H1 (cell line): ENCODE results near the gene CDC27. TPM values are rescaled to one million over a fixed set of nuclear protein-coding genes. Genes with fewer than 3 reads are reported as not detected.
"Not testable (repeated sequence)": the region's sequence is repeated elsewhere in the genome, so short reads cannot be mapped to it uniquely, and the experiment has no call there.

Experiments used
- CTCF ChIA-PET: fragments of 300-600 bp; sonication (Branson Sonifier 250); formaldehyde crosslinking; loops from one replicate; lab custom pipeline; 2021; ENCODE audit not compliant: partially characterized antibody; lab: Charles Lee
- POLR2A ChIA-PET: fragments of 300-600 bp; sonication (Branson Sonifier 250); formaldehyde crosslinking; loops from one replicate; lab custom pipeline; 2021; ENCODE audit warnings: inconsistent platforms; ENCODE audit not compliant: partially characterized antibody; lab: Charles Lee
- DNase-seq, 2 experiments: peaks; one replicate each; pipeline versions ENCODE4 v3.0.0 to v3.0.0-alpha.2; 2010 to 2022; ENCODE audit warnings: low spot score in 2 of 2, low read depth in 1 of 2, mixed read lengths in 1 of 2
- FAIRE-seq: peaks from 2 replicates; lab custom pipeline; 2011; peaks lifted over from hg19 to GRCh38; lab: Jason Lieb, UNC
- H2AFZ ChIP-seq: 2 replicates; pipeline ENCODE4 v1.8.1; 2012; ENCODE audit warnings: low read length, inconsistent platforms
- H2AK5ac ChIP-seq: 2 replicates; pipeline ENCODE4 v1.6.1; 2013; ENCODE audit warnings: low read depth, low read length
- H2BK120ac ChIP-seq: replicated peaks from 2 replicates; pipeline ENCODE3; 2013; ENCODE audit warnings: low read depth, low read length, inconsistent platforms
- H2BK12ac ChIP-seq: 2 replicates; pipeline ENCODE4 v1.6.1; 2013; ENCODE audit warnings: low read depth, low read length
- H2BK15ac ChIP-seq: 2 replicates; pipeline ENCODE4 v1.6.1; 2013; ENCODE audit warnings: low read length
- H2BK20ac ChIP-seq: 2 replicates; pipeline ENCODE4 v1.6.1; 2013; ENCODE audit warnings: low read length
- H2BK5ac ChIP-seq: 2 replicates; pipeline ENCODE4 v1.6.1; 2013; ENCODE audit warnings: low read depth, low read length
- H3K14ac ChIP-seq: 2 replicates; pipeline ENCODE4 v1.6.1; 2013; ENCODE audit warnings: inconsistent platforms; ENCODE audit not compliant: insufficient read length
- H3K18ac ChIP-seq: 2 replicates; pipeline ENCODE4 v1.6.1; 2013; ENCODE audit warnings: low read length; ENCODE audit errors: extremely low read depth
- H3K23ac ChIP-seq: 2 replicates; pipeline ENCODE4 v1.6.1; 2013; ENCODE audit warnings: inconsistent platforms; ENCODE audit not compliant: insufficient read length
- H3K23me2 ChIP-seq: 2 replicates; pipeline ENCODE4 v1.6.1; 2013; ENCODE audit warnings: low read depth, low read length
- H3K27ac ChIP-seq: 2 replicates; pipeline ENCODE4 v1.6.1; 2011; ENCODE audit warnings: low read depth, low read length, inconsistent platforms
- H3K27me3 ChIP-seq, 4 experiments: replicated peaks in 1 of 4; 1 replicate in 1 of 4; 2 replicates in 3 of 4; pipeline versions ENCODE4 v1.6.1 to v1.8.1; 2011 to 2013; ENCODE audit warnings: low read length in 3 of 4, mild to moderate bottlenecking in 3 of 4, inconsistent platforms in 2 of 4, mixed read lengths in 2 of 4, moderate library complexity in 1 of 4; ENCODE audit not compliant: control insufficient read depth in 3 of 4, insufficient read depth in 3 of 4; ENCODE audit errors: extremely low read depth in 1 of 4
- H3K36me3 ChIP-seq, 4 experiments: 2 replicates each; pipeline versions ENCODE4 v1.6.1 to v1.8.1; 2011 to 2013; ENCODE audit warnings: mild to moderate bottlenecking in 4 of 4, low read length in 3 of 4, moderate library complexity in 2 of 4, control low read depth in 1 of 4, inconsistent platforms in 1 of 4; ENCODE audit not compliant: insufficient read depth in 4 of 4, control insufficient read depth in 2 of 4
- H3K4ac ChIP-seq: replicated peaks from 2 replicates; pipeline ENCODE3; 2013; ENCODE audit warnings: low read length, low read depth, mixed read lengths, inconsistent platforms; ENCODE audit not compliant: insufficient read length
- H3K4me1 ChIP-seq, 4 experiments: replicated peaks in 1 of 4; 1 replicate in 1 of 4; 2 replicates in 3 of 4; pipeline versions ENCODE4 v1.6.1 to v1.8.1; 2011 to 2013; ENCODE audit warnings: low read length in 3 of 4, inconsistent platforms in 2 of 4, mixed read lengths in 1 of 4; ENCODE audit not compliant: insufficient read depth in 4 of 4, control insufficient read depth in 3 of 4
- H3K4me2 ChIP-seq, 2 experiments: 2 replicates each; pipeline versions ENCODE4 v1.6.1 to v1.8.1; 2011 to 2013; ENCODE audit warnings: low read depth in 2 of 2, low read length in 2 of 2, control low read depth in 1 of 2, inconsistent platforms in 1 of 2, mild to moderate bottlenecking in 1 of 2; ENCODE audit not compliant: insufficient read depth in 1 of 2
- H3K4me3 ChIP-seq, 4 experiments: fragments of 200-600, 300-600 bp in 1 of 4; sonication (generic), shearing (Covaris generic), sonication (Bioruptor Twin) in 1 of 4; 2 replicates each; pipeline versions ENCODE4 v1.5.1 to v1.8.1; 2011 to 2016; ENCODE audit warnings: low read length in 4 of 4, low read depth in 3 of 4, control low read depth in 2 of 4, inconsistent platforms in 2 of 4, mild to moderate bottlenecking in 2 of 4, mixed read lengths in 1 of 4, moderate library complexity in 1 of 4; ENCODE audit not compliant: insufficient read depth in 2 of 4; ENCODE audit errors: extremely low read depth in 1 of 4
- H3K56ac ChIP-seq: replicated peaks from 2 replicates; pipeline ENCODE3; 2013; ENCODE audit warnings: low read depth, mild to moderate bottlenecking, mixed read lengths, low read length, inconsistent platforms; ENCODE audit not compliant: insufficient read length
- H3K79me1 ChIP-seq: 2 replicates; pipeline ENCODE4 v1.6.1; 2013; ENCODE audit warnings: low read depth, low read length, control low read depth
- H3K79me2 ChIP-seq, 2 experiments: 2 replicates each; pipeline versions ENCODE4 v1.6.1 to v1.8.1; 2012 to 2013; ENCODE audit warnings: low read length in 2 of 2, mild to moderate bottlenecking in 2 of 2, inconsistent platforms in 1 of 2; ENCODE audit not compliant: insufficient read depth in 2 of 2, control insufficient read depth in 1 of 2
- H3K9ac ChIP-seq, 4 experiments: replicated peaks in 1 of 4; 1 replicate in 1 of 4; 2 replicates in 3 of 4; pipeline versions ENCODE4 v1.6.1 to v1.8.1; 2011 to 2013; ENCODE audit warnings: low read depth in 3 of 4, low read length in 3 of 4, control low read depth in 2 of 4, mild to moderate bottlenecking in 2 of 4, moderate library complexity in 2 of 4, inconsistent platforms in 1 of 4; ENCODE audit errors: extremely low read depth in 1 of 4
- H3K9me3 ChIP-seq, 2 experiments: 2 replicates each; pipeline versions ENCODE4 v1.6.1 to v1.8.1; 2012 to 2013; ENCODE audit warnings: mild to moderate bottlenecking in 2 of 2, moderate library complexity in 2 of 2, control low read depth in 1 of 2, inconsistent platforms in 1 of 2, low read depth in 1 of 2, low read length in 1 of 2, mixed read lengths in 1 of 2; ENCODE audit not compliant: insufficient read depth in 2 of 2
- H4K20me1 ChIP-seq, 2 experiments: replicated peaks in 1 of 2; 2 replicates each; pipeline versions ENCODE3 to v1.8.1; 2011 to 2013; ENCODE audit warnings: inconsistent platforms in 2 of 2, low read length in 2 of 2, mild to moderate bottlenecking in 1 of 2; ENCODE audit not compliant: insufficient read depth in 2 of 2, control insufficient read depth in 1 of 2
- H4K5ac ChIP-seq: 2 replicates; pipeline ENCODE4 v1.6.1; 2013; ENCODE audit warnings: low read length, low read depth, mixed read lengths, inconsistent platforms; ENCODE audit not compliant: insufficient read length
- H4K8ac ChIP-seq: 2 replicates; pipeline ENCODE4 v1.8.0; 2013; ENCODE audit warnings: mild to moderate bottlenecking, moderate library complexity, low read length, inconsistent platforms; ENCODE audit not compliant: insufficient read depth; ENCODE audit errors: extremely low read depth
- H4K91ac ChIP-seq: replicated peaks from 2 replicates; pipeline ENCODE3; 2013; ENCODE audit warnings: low read length, mixed read lengths, inconsistent platforms; ENCODE audit not compliant: insufficient read length
- RNF2 ChIP-seq: fragments of 200-900, 300-1000 bp; sonication (generic); IDR thresholded peaks from 2 replicates; pipeline ENCODE4 v1.7.1; 2016; ENCODE audit warnings: borderline replicate concordance, low read depth, mild to moderate bottlenecking, antibody characterized with exemption, low read length; ENCODE audit not compliant: poor library complexity, severe bottlenecking; ENCODE audit errors: missing control alignments
- SAP30 ChIP-seq: fragments of 300-600 bp; sonication (generic); IDR thresholded peaks from 2 replicates; pipeline ENCODE4 v1.7.1; 2012; ENCODE audit warnings: low read length, moderate library complexity, mild to moderate bottlenecking, inconsistent platforms; ENCODE audit not compliant: insufficient read depth, insufficient replicate concordance
- WGBS, 2 experiments: shearing (Covaris generic) in 1 of 2; methylation state at CpG; one replicate each; pipeline versions ENCODE4 v1.1.6 to v1.1.7; 2013 to 2015; ENCODE audit warnings: low lambda C conversion rate in 2 of 2, mixed read lengths in 2 of 2, inconsistent platforms in 1 of 2, low coverage in 1 of 2, missing lambda C conversion rate in 1 of 2; ENCODE audit not compliant: insufficient replicate concordance in 2 of 2, insufficient coverage in 1 of 2, insufficient read length in 1 of 2; ENCODE audit errors: extremely low coverage in 1 of 2, missing lambda C conversion rate in 1 of 2; 5-methylcytosine and 5-hydroxymethylcytosine counted together
- polyA plus RNA-seq, 7 experiments: library from polyadenylated mRNA; depleted of rRNA in 3 of 7; stranded (reverse) in 5 of 7; unstranded in 2 of 7; fragments of >200 nt in 5 of 7; fragments of 200-250 nt in 2 of 7; gene quantifications; 1 replicate in 5 of 7; 2 replicates in 1 of 7; 4 replicates in 1 of 7; pipeline versions ENCODE4 v1.2.1 to v1.2.3, GENCODE V29; 2011 to 2013; ENCODE audit warnings: missing spikeins in 2 of 7, mixed read lengths in 2 of 7
- total RNA-seq: library from RNA; stranded (reverse); fragmentation: NEBNext Ultra II Directional; extraction: Animal tissue kit (Norgen Biotek cat#: 25700); gene quantifications from 2 replicates; pipeline ENCODE4 v1.2.1, GENCODE V29; 2021

The CDC27 gene
- total and polyA plus RNA-seq, 2 of the 8 experiments (the other 6 are each of a cell fraction or from before 2014, with no cell fraction given), result 41.9 to 87.5 TPM

DNA sequence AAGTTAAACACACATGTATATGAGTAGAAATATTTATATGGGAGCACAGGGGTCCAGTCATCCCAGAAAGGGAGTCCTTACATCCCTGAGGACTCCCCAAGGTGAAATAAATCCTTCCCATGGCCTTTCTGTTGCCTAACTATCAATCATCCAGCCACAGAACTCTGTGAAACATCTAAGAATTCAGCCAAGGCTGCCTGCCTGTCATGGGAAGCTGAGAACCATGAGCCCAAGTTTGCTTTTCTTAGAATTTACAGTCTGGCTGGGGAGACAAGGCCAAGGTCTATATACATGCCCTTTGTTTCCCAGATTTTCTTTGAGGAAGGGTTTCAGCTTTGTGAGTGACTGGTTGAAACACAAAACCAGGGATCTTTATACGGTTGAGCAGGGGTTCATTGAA lies 35.9 kb upstream of the CDC27 start (continued):
- TF ChIP-seq SAP30 (no peak), RNF2 (no peak)
- TF ChIP-seq, all 59 proteins: peak for 0

DNA sequence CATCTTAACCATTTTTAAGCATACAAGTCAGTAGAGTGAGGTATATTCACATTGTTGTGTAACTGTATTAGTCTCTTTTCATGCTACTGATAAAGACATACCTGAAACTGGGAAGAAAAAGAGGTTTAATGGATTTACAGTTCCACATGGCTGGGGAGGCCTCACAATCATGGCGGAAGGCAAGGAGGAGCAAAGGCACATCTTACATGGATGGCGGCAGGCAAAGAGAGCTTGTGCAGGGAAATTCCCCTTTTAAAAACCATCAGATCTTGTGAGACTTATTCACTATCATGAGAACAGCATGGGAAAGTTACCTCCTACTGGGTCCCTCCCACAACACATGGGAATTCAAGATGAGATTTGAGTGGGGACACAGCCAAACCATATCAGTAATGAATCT lies 35.0 kb upstream of the CDC27 start:
- H3K18ac ChIP-seq, H3K79me1 ChIP-seq, H2BK15ac ChIP-seq, H3K4ac ChIP-seq, H3K27me3 ChIP-seq, H4K91ac ChIP-seq, H2BK12ac ChIP-seq, FAIRE-seq, H3K4me3 ChIP-seq, H2BK5ac ChIP-seq, H2AK5ac ChIP-seq, H4K8ac ChIP-seq, H3K23me2 ChIP-seq, H3K4me2 ChIP-seq, H2BK120ac ChIP-seq, H3K27ac ChIP-seq, POLR2A ChIA-PET, H3K4me1 ChIP-seq, H3K9ac ChIP-seq, H2BK20ac ChIP-seq, H4K5ac ChIP-seq, H3K14ac ChIP-seq, H4K20me1 ChIP-seq, H3K36me3 ChIP-seq, H3K23ac ChIP-seq, H2AFZ ChIP-seq, H3K79me2 ChIP-seq, H3K56ac ChIP-seq, DNase-seq: not testable (repeated sequence)
- H3K9me3 ChIP-seq, result peaks cover 0 to 10% of the 10 kb centered on the region in 2 experiments; a peak in 2 of 4 replicates
- 88% methylated on average over 2 of the region's 2 CpGs; no CpG with 5 or more reads in 1 of the 2 experiments for WGBS, 2 experiments
- CTCF ChIA-PET, result interaction anchor here (1.0 to 1.1 kb wide), 2 partner anchors 91 to 92 kb away, joined by 3 read pairs; no protein-coding TSS in a partner anchor
